HG02759 (cell line): ENCODE measurements around the gene ODC1.

ENCODE experiments used
- ATAC-seq: cut with Tn5 transposase; IDR thresholded peaks from one replicate; pipeline ENCODE4 v1.9.1; 2021; ENCODE audit warnings: mild to moderate bottlenecking, moderate library complexity; ENCODE audit not compliant: unreplicated experiment

The ODC1 gene

DNA sequence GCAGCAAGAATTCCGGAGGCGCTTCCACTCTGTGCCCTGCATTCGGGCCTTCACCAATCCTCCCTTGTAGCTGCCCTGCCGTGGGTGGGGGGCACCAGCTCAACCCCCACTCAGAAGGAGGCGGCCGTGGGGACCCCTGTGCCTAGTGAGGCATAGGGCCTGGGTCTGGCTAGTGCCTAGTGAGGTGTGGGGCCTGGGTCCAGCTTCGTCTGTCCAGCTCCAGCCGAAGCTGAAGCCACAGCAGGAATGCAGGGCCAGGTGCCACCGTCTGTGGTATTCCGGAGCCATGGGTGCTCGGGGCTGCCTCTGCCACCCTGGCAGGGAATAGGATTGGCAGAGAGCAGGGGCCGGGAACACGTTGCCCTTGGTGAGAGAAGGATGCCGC lies 12.3 kb downstream of the ODC1 start:
- no peak for ATAC-seq

DNA sequence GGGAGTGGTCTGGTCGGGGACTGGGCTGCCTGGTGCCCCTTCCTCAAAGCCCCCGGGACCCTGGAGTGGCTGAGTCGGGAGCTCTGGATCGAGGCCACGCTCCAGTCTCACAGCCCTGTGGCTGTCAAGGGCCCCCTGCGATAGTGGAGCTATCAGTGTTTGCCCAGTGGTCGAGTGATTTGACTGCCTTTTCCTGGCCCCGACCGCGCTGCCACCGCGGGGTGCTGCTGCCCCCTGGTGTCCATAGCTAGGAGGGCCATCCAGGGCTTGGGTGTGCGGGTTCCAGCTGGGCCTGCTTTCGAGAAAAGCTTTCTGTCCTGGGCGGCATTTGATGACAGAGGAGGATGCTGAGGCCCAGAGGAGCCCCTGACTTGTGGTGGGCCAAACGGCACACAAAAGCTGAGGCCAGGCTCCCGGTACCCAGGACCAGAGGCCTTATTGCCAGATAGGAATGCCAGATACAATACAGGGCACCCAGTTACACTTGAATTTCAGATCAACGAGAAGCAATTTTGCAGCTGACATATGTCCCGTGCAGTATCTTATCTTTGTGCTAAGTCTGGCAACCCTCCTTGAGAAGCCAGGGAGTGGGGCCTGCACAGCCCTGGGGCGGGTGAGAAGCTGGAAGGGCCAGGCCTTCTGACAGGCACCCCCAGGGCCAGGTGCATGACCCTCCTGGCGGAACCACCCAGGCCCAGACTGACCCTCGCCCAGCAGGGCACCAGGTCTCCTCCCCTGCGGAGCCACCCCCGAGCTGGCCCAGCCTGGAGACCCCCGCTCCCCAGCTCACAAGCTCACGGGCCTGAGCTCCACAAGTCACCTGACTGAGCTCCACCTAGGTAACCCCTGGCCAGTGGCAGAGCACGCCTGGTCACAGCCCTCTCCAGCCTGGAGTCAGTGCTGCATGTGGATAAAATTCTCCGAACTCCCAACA lies 13.0 kb downstream of the ODC1 start:
- peak; percentile 65 for ATAC-seq

DNA sequence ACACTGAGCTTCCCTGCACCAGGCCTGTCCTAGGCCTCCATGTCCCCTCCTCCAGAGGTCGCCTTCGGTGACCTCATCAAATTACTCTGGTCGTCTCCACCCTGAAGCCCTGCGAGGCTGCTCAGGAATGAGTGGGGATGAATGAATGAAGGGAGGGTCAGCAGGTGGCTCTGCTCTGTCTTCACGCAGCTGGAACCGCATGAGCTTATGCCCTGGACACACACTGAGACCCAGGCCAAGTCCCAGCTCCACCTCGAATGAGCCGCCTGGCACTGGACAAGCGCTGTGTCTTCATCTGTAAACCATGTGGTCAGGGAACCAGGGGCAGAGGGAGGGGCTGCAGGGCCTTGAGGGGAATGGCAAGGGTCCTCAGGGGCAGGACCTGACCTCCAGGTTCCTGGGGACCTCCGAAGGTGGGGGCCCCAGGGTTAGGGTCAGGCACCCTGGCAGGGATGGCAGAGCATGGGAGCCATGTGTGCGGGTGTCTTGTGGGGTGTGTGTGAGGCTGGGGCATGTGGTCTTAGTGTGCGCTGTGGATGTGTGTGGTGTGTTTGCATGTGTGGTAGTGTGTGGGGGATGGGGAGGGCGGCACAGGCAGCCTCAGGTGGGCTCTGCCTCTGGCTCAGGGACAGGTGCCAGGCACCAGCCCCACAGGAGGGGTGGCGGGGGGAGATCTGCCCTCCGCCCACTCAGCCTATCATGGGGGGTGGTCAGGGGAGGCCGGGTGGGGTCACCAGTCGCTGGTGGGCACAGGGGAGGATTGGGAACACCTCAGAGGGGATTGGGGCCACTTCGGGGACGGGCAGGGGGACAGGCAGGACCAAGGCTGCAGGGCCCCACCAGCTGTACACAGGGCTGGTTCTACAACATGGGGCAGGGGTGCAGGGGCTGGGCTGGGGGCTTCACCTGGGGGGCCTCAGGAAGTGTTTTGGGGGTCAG lies 13.9 kb downstream of the ODC1 start:
- no peak for ATAC-seq

DNA sequence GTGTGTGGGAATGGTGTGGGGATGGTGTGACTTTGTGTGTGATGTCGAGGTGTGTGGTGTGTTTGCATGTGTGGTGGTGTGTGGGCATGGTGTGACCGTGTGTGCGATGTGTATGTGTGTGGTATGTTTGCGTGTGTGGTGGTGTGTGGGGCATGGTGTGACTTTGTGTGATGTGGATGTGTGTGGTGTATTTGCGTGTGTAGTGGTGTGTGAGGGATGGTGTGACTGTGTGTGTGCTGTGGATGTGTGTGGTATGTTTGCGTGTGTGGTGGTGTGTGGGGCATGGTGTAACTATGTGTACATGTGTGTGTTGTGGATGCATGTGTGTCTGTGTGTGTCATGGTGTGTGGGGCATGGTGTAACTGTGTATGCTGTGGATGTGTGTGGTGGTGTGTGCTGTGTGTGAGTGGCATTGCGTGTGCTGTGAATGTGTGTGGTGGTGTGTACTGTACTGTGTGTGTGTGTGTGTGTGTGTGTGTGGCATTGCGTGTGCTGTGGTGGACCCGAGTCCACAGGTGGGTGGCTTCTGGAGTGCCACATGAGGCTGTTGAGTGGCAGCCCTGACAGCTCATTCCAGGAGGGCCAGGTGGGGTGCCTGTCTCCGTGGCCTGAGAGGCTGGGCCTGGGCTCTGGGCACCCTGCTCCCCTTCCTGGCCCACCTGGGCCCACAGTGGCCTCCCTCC lies 14.7 kb downstream of the ODC1 start:
- ATAC-seq = no peak

DNA sequence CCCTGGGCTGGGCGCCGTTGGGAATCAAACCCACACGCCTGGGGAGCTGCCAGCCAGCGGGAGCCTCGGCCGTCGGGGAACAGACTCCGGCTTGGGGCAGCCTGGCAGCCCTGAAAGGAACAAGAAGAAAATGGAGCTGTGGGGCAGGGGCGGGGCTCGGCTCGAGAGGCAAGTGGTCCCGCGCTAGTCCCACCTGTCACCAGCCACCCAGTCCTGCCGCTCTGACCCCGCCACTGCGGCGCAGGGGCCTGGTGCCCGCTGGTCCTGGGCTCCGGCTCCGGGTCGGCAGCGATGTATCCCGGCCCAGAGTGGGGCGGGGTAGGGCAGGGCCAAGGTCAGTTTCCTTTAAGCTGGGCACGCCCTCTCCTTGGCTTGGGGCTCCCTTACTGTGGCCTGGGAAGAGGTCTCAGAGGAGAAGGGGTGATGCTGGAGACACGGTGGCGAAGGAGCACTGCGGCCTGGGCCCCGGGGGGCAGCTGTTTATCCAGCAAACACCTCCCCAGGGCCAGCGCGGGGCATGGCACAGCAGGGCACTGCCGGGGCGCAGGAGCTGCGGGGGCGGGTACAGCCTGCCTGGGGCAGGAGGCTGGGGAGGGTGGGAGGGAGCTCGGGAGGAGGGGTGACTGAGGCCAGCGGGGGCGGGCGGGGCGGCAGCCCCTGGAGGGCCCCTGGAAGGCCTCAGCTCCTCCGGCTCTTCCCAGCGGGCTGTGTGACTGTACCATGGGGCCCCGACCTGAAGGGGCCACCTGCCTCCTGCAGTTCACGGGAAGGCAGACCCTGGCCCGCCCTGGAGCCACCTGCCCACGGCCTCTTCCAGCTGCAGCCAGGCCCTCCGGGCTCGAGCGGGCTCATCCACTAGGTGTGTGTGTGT lies 15.6 kb downstream of the ODC1 start:
- peak; percentile 70 for ATAC-seq

DNA sequence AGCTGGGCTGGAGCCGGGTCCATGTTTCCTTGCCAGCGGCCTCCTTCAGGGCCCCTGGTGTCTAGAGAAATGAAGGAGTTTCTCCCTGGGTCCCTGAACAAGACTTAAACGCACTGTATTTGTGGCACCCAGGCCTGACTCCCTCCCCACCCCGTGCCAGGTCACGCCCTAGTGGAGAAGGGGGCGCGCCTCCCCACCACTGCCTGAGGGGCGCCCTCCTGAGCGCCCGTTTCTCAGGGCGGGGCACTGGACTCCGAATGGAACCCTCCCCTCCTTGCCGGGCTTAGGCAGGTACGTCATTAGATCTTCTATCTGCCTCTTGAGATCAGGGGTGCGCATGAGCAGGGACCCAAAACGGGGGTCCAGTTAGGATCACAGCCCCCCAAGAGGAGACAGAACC lies 16.3 kb downstream of the ODC1 start:
- ATAC-seq = no peak

DNA sequence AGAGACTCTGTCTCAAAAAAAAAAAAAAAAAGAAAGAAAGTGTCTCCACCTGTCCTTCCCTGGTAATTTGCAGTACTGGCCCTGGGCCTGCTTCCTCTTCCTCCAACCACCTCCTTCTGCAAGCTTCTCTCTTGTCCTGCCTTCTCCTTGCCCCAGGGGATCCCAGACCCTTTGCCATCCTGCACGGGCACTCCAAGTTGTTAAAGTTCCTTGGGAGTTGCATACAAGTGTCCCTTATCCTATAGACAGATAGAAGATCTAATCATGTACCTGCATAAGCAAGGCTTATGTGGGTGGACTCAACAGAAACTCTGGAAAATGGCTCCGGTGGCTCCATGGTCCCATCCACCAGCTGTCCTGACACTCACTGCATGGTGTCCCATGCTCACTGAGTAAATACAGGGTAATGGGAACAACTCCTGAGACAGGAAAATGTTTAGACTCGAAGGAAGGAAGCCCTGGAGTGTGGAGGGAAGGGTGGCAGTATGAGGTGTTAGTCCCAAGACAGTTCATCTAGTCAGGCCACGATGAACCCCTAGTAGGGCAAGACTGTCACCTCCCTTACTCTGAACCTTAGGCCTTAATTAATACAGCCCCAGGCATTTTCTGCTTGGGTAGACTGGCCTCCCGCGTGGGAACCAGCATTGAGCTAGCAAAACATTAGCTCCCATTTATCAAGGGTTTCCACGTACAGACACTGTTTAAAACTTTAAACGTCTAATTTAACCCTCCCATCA lies 17.1 kb downstream of the ODC1 start:
- no peak for ATAC-seq

DNA sequence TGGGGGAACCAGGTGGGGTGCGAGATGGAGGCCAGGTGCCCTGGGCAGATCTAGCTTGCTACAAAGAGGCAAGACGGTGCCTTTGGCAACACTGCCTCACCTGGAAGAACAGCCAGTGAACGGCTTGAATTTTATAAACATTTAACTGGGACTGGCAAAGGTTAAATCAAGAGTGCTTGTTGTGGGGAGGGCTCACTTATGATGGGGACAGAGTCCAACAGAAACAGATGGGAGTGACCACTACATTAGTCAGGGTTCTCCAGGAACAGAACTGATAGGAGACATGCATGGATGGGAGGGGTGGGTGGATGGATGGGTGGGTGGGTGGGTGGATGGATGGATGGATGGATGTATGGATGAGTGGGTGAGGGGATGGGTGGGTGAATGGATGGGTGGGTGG lies 19.2 kb downstream of the ODC1 start:
- no peak for ATAC-seq

DNA sequence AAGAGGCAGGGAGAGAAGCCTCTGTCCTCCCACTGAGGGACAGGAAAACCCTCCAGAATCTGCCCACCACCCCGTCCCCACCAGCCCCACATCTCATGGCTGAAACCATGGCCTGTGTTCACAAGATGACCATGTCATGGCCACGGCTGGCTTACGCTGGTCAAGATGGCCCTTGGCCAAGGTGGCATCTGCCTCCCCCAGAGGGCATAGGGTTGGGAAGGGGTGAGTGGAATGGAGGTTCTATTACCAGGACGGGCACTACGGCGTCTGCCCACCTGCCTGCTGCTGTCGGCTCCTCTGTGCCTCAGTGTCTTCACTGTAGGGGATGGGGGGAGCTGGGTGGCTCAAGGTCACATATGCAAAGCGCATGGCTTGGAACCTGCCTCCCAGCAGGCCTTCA lies 19.8 kb downstream of the ODC1 start:
- no peak for ATAC-seq

DNA sequence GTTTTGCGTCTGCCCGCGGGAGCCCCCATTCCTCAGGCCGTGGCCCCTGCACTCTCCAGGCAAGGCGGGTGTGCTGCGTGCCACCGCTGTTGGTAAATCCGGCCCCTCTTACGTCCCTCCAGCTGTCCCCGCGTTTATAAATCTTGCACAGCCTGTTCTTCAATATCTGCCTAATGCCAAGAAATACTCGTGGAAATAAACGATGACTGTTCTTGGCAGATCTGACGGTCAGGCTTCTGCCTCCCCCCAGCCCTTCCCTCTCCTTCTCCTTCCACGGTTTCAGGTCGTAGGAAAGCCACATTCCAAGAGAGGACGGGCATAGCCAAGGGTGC lies 20.5 kb downstream of the ODC1 start:
- ATAC-seq = no peak

DNA sequence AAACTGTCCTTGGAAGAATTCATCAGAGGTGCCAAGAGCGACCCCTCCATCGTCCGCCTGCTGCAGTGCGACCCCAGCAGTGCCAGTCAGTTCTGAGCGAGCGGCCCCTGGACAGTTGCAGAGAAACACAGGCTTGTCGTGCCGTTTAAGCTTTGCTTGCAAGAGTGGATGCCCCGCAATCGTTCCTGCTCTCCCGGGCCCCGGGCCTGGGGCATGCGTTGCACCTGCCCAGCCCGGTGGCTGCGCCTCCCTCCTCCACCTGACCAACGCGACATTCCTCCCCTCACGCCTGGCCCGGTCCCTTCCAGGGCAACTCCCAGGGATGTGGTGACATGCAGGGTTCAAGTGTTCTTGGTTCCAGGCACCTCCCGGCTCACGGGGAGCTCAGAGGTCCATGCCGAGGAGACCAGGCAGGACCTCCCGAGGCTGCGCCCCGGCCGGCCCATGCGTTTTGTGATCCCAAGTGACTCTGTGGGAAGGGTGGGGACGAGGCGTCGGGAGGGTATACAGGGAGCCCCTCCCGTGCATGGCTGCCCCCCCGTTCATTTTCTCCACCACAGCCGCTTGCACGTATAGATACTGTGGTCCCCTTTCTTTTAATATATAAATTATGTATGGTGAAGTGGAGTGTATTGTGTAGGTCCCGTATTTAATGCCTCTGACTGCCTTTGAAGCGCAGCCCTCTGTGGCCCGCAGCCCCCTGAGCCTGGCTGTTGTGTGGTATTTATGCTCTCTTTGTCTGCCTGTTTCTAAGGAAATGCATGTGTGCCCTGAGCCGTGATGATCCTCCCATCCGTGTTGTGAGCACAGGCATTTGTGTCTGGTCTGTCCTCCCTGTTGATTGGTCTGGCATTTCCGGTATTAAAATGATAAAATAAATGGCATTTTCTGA lies 21.2 kb downstream of the ODC1 start:
- ATAC-seq = no peak

DNA sequence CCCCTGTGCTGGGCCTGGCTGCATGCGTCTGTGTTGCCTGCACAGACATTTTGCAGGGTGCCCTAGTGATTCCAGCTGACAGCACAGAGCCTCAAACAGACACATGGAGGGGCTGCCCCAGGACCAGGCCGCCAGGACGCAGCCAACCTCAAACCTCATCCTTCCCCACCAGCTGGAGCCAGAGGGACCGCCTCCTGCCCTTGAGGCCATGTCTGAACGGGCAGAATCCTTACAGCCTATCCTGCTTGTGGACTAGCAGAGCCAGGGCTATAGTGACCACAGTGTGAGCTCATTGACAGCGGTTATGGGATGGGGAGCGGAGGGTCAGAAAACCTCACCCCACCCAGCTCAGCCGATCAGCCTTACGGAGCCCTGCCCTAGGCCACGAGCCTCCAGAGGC lies 22.4 kb downstream of the ODC1 start:
- ATAC-seq = no peak

DNA sequence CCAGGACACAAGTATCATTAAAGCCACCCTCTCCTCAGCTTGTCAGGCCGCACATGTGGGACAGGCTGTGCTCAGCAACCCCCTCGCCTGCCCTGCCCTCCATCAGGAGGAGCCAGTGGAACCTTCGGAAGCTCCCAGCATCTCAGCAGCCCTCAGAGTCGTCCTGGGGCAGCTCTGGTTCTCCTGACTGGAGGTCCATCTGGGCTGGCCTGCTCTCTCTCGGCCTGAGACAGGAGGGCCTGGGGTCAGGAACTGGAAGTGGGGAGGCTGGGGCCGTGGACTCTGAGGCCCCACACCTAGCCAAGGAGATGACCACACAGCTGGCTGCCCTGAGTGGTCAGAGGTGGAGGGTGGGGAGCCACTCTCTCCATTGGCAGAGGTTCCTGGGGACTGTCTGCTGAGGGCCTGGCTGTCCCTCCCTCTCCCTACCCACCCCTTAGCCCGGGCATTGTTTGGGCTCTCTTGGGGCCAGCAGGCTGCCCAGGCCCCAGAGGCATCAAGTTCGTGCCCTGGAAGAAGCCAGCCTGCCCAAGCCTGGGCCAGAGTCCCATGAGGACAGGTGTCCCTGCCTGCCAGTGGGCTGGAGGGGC lies 23.1 kb downstream of the ODC1 start:
- ATAC-seq = no peak

DNA sequence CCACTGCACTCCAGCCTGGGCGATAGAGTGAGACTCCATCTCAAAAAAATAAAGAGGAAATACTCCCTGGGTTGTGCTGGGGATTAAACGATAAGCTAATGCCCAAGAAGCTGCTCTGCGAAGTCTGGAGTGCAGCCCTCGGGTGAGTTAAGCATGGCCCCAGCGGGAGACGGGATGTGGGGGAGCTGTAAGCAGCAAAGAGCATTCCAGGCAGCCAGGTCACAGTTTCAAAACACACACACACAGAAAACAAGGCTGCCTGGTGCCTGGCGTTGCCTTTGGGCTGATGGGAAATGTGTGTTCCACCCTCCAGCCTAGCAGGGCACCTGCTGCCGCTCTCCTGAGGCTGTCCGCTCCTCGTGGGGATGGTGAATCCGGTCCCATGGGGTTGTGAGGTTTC lies 24.1 kb downstream of the ODC1 start:
- no peak for ATAC-seq

DNA sequence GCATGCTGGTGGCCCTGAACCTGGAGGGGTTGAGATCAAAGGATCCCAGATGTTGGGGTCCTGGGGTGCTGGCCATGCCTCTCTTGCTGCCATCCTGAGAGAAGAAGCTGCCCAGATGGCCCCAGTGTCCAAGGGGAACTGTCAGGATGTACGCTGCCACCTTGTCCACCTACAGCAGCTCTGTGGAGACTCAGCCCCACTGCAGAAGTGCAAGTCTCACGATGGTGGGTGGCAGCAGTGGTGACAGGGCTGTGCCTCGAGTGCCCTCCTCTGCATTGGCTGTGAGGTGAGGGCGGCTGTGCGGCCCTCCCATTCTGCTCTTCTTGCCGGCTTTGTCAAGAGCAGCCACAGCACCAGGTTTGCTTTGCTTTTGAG lies 24.7 kb downstream of the ODC1 start:
- no peak for ATAC-seq

DNA sequence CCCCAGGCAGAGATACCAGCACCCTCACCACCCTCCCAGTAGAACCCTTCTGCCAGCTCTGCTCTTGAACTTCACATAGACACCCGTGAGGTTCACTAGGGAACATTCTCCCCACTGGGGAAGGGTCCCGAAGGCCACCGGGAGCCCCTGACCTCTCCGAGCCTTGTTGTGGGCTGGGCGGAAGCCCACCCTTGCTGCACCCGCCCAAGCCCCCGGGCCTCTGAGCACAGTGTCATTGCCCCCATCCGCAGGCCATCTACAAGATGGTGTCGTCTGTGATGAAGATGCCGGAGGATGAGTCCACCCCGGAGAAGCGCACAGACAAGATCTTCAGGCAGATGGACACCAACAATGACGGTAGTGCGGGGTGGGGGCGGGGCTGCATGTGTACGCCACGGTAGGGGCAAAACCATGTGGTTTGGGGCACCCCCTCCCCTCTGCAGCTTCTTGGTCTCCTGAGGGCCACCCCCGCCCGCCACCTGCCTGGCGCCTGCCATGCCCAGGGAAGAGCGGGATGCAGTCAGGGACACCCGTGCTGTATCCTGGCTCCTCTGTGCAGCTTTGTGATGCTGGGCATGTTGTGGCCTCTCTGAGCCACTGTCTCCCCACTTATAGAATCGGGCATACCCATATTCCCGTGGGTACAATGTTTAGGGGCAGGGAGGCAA lies 25.3 kb downstream of the ODC1 start:
- ATAC-seq = no peak

DNA sequence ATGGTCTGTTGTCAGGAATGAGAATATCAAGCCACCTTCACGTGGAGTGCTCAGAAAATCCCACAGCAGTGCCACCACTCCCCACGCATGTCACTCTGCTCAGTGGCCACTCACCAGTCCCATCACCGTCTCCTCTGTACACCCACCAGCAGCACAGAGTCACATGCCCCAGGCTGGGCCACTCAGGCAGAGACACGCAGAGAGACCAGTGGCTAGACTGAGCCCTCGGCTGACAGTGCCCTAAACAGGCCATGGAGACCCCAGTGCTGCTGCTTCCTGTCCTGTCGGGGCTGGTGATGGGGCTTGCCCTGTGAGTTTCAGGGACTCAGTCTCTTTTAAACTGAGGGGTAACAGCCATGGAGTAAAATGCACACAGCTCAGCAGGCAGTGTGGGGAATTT lies 25.9 kb downstream of the ODC1 start:
- ATAC-seq = no peak
